HepG2 (cell line): ENCODE data around the gene TPRN. TPM values are rescaled to one million over a fixed set of nuclear protein-coding genes. Genes with fewer than 3 reads are reported as not detected.
A peak's percentile ranks its signal among the peaks of the same experiment; 100 is the strongest.

ENCODE experiments used
- CAMTA2 ChIP-seq: sonication (generic); formaldehyde crosslinking; IDR thresholded peaks from 2 replicates; pipeline ENCODE4 v1.4.0; 2020; ENCODE audit warnings: mild to moderate bottlenecking, missing genetic modification reagents, borderline replicate concordance
- GTF3A ChIP-seq: sonication (generic); formaldehyde crosslinking; conservative IDR thresholded peaks from 2 replicates; pipeline ENCODE4 v1.4.0; 2020; ENCODE audit warnings: mild to moderate bottlenecking, missing genetic modification reagents
- HOXA5 ChIP-seq: sonication (generic); formaldehyde crosslinking; IDR thresholded peaks from 2 replicates; pipeline ENCODE4 v1.4.0; 2020; ENCODE audit warnings: missing genetic modification reagents
- SYNCRIP ChIP-seq: fragments of 200-400 bp; formaldehyde crosslinking; IDR thresholded peaks from 2 replicates; pipeline ENCODE4 v1.6.1; 2018; ENCODE audit warnings: mild to moderate bottlenecking, low read depth, low read length; ENCODE audit not compliant: insufficient read depth
- ZBTB38 ChIP-seq: sonication (generic); formaldehyde crosslinking; IDR thresholded peaks from 2 replicates; pipeline ENCODE4 v1.5.1; 2020; ENCODE audit warnings: mild to moderate bottlenecking, missing genetic modification reagents
- ZNF333 ChIP-seq: sonication (generic); formaldehyde crosslinking; IDR thresholded peaks from 2 replicates; pipeline ENCODE4 v1.4.0; 2020; ENCODE audit warnings: mild to moderate bottlenecking, missing genetic modification reagents, borderline replicate concordance
- ZNF44 ChIP-seq: sonication (generic); formaldehyde crosslinking; IDR thresholded peaks from 2 replicates; pipeline ENCODE4 v1.5.1; 2020; ENCODE audit warnings: mild to moderate bottlenecking, missing genetic modification reagents
- ZNF773 ChIP-seq: sonication (generic); formaldehyde crosslinking; IDR thresholded peaks from 2 replicates; pipeline ENCODE4 v1.4.0; 2020; ENCODE audit warnings: missing genetic modification reagents, borderline replicate concordance
- polyA plus RNA-seq, 8 experiments: library from polyadenylated mRNA; depleted of rRNA in 3 of 8; stranded (reverse) in 7 of 8; unstranded in 1 of 8; fragments of >200 nt; fragmentation: Illumina TruSeq in 4 of 8; extraction: Trizol in 4 of 8; gene quantifications; 2 replicates each; pipeline versions ENCODE4 v1.2.1 to v1.2.3, GENCODE V29; 2011 to 2016; ENCODE audit warnings: low read depth in 4 of 8, missing spikeins in 1 of 8, mixed read lengths in 1 of 8; ENCODE audit not compliant: insufficient read depth in 1 of 8
- total RNA-seq, 5 experiments: library from RNA; depleted of rRNA; stranded (reverse); fragments of >200 nt; fragmentation: Illumina TruSeq; extraction: Trizol; gene quantifications; 2 replicates each; pipeline ENCODE4 v1.2.3, GENCODE V29; 2016; ENCODE audit warnings: low read depth in 1 of 5
- TF ChIP-seq, protein P1 (sequence below): sonication (generic); formaldehyde crosslinking; conservative IDR thresholded peaks from 2 replicates; pipeline ENCODE4 v1.5.0; 2020; ENCODE audit warnings: missing genetic modification reagents
- TF ChIP-seq, protein P2 (sequence below): sonication (generic); formaldehyde crosslinking; IDR thresholded peaks from 2 replicates; pipeline ENCODE4 v1.4.0; 2020; ENCODE audit warnings: missing genetic modification reagents
- TF ChIP-seq, protein P3 (sequence below): sonication (generic); formaldehyde crosslinking; IDR thresholded peaks from 2 replicates; pipeline ENCODE4 v1.8.0; 2022; ENCODE audit warnings: missing genetic modification reagents, mild to moderate bottlenecking, inconsistent platforms, borderline replicate concordance
- TF ChIP-seq, protein P4 (sequence below): sonication (generic); formaldehyde crosslinking; IDR thresholded peaks from 2 replicates; pipeline ENCODE4 v1.5.0; 2020; ENCODE audit warnings: missing genetic modification reagents, mild to moderate bottlenecking, borderline replicate concordance
- TF ChIP-seq, protein P5 (sequence below): IDR thresholded peaks from 2 replicates; pipeline ENCODE4 v1.6.1; 2012; ENCODE audit warnings: inconsistent platforms
- TF ChIP-seq, protein P6 (sequence below), 2 experiments: IDR thresholded peaks; 2 replicates each; pipeline ENCODE4 v1.6.1; 2011 to 2012; ENCODE audit warnings: low read length in 2 of 2, borderline replicate concordance in 1 of 2, low read depth in 1 of 2, mild to moderate bottlenecking in 1 of 2, moderate library complexity in 1 of 2
- TF ChIP-seq, protein P7 (sequence below): sonication (generic); formaldehyde crosslinking; IDR thresholded peaks from 2 replicates; pipeline ENCODE4 v1.4.0; 2020; ENCODE audit warnings: mild to moderate bottlenecking, missing genetic modification reagents

Gene TPRN
- total and polyA plus RNA-seq, 2 of the 13 experiments (the other 11 are each of a cell fraction or from before 2014, with no cell fraction given) = 10.1 to 19.2 TPM

DNA sequence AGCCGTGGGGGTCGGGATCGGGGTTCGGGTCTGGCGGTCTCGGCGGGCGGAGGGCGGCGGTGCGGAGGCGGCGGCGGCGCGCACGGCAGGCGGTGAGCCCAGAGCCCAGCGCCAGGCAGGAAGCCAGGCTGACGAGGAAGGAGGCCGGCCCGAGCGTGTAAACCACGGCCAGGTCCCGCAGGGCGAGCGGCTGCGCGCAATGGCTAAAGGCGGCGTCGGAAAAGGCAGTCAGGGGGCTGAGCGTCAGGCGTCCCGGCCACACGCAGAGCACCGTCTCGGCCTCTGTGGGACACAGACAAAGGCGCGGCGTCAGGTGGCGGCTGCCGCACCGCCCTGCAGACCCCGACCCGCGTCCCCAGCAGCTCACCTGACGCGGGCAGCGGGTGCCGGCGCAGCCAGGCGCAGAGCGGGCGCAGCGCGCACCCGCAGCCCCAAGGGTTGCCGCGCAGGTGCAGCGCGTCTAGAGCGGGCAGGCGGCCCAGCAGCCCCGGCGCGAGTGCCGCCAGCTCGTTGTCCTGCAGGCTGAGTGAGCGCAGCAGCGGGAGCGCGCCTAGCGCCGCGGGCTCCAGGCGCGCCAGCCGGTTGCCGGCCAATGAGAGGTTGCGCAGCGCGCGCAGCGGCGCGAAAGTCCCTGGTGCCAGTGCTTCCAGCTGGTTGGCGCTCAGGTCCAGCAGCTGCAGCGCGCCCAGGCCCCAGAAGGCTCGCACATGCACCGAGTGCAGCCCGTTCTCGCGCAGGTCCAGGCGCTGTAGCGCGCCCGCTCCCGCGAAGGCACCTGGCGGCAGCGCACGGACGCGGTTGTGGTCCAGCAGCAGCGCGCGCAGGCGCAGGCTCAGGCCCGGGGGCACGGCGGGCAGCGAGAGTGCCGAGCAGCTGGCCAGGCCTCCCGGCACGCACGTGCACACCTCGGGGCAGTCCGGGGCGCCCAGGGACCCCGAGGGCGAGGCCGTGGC lies 31.4 kb downstream of the TPRN start (continued):
- TF ChIP-seq, protein P1, sequence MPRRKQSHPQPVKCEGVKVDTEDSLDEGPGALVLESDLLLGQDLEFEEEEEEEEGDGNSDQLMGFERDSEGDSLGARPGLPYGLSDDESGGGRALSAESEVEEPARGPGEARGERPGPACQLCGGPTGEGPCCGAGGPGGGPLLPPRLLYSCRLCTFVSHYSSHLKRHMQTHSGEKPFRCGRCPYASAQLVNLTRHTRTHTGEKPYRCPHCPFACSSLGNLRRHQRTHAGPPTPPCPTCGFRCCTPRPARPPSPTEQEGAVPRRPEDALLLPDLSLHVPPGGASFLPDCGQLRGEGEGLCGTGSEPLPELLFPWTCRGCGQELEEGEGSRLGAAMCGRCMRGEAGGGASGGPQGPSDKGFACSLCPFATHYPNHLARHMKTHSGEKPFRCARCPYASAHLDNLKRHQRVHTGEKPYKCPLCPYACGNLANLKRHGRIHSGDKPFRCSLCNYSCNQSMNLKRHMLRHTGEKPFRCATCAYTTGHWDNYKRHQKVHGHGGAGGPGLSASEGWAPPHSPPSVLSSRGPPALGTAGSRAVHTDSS = no peak
- peak; percentile 16; the same call in 1 of the 2 replicates for TF ChIP-seq CAMTA2 (CRISPR knock-in tag)
- no peak for TF ChIP-seq ZNF333
- TF ChIP-seq, protein P2, sequence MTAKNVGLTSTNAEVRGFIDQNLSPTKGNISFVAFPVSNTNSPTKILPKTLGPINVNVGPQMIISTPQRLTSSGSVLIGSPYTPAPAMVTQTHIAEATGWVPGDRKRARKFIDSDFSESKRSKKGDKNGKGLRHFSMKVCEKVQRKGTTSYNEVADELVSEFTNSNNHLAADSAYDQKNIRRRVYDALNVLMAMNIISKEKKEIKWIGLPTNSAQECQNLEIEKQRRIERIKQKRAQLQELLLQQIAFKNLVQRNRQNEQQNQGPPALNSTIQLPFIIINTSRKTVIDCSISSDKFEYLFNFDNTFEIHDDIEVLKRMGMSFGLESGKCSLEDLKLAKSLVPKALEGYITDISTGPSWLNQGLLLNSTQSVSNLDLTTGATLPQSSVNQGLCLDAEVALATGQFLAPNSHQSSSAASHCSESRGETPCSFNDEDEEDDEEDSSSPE (CRISPR knock-in tag) = peak; percentile 56; the same call in 1 of the 2 replicates
- TF ChIP-seq ZBTB38 (CRISPR knock-in tag) = no peak
- TF ChIP-seq, protein P3, sequence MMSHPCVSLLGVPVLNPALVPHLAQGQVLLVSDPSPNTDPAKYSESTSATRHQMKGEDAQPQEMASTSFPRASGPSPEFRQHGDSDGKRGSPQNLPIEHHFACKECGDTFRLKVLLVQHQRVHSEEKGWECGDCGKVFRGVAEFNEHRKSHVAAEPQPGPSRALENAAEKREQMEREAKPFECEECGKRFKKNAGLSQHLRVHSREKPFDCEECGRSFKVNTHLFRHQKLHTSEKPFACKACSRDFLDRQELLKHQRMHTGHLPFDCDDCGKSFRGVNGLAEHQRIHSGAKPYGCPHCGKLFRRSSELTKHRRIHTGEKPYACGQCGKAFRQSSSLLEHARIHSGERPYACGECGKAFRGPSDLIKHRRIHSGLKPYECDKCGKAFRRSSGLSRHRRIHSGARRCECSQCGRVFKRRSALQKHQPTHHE (CRISPR knock-in tag) = 0 out of 2 replicates have a peak, but pooled peaks have one; percentile 16
- TF ChIP-seq GTF3A = 0 out of 2 replicates have a peak, but pooled peaks have one; percentile 43
- TF ChIP-seq, protein P4, sequence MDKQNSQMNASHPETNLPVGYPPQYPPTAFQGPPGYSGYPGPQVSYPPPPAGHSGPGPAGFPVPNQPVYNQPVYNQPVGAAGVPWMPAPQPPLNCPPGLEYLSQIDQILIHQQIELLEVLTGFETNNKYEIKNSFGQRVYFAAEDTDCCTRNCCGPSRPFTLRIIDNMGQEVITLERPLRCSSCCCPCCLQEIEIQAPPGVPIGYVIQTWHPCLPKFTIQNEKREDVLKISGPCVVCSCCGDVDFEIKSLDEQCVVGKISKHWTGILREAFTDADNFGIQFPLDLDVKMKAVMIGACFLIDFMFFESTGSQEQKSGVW (CRISPR knock-in tag) = no peak
- TF ChIP-seq, protein P5, sequence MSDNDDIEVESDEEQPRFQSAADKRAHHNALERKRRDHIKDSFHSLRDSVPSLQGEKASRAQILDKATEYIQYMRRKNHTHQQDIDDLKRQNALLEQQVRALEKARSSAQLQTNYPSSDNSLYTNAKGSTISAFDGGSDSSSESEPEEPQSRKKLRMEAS = peak; percentile 46; the same call in 1 of the 2 replicates
- no peak for TF ChIP-seq ZNF773 (CRISPR knock-in tag)
- TF ChIP-seq, protein P6, sequence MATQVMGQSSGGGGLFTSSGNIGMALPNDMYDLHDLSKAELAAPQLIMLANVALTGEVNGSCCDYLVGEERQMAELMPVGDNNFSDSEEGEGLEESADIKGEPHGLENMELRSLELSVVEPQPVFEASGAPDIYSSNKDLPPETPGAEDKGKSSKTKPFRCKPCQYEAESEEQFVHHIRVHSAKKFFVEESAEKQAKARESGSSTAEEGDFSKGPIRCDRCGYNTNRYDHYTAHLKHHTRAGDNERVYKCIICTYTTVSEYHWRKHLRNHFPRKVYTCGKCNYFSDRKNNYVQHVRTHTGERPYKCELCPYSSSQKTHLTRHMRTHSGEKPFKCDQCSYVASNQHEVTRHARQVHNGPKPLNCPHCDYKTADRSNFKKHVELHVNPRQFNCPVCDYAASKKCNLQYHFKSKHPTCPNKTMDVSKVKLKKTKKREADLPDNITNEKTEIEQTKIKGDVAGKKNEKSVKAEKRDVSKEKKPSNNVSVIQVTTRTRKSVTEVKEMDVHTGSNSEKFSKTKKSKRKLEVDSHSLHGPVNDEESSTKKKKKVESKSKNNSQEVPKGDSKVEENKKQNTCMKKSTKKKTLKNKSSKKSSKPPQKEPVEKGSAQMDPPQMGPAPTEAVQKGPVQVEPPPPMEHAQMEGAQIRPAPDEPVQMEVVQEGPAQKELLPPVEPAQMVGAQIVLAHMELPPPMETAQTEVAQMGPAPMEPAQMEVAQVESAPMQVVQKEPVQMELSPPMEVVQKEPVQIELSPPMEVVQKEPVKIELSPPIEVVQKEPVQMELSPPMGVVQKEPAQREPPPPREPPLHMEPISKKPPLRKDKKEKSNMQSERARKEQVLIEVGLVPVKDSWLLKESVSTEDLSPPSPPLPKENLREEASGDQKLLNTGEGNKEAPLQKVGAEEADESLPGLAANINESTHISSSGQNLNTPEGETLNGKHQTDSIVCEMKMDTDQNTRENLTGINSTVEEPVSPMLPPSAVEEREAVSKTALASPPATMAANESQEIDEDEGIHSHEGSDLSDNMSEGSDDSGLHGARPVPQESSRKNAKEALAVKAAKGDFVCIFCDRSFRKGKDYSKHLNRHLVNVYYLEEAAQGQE (IDR thresholded peaks at IDR 0.05; ENCODE audit: borderline replicate concordance in 1 of 2, low read depth in 1 of 2, low read length in 2 of 2) = no peak
- TF ChIP-seq ZNF44 (CRISPR knock-in tag) = no peak
- no peak for TF ChIP-seq SYNCRIP
- TF ChIP-seq, protein P7, sequence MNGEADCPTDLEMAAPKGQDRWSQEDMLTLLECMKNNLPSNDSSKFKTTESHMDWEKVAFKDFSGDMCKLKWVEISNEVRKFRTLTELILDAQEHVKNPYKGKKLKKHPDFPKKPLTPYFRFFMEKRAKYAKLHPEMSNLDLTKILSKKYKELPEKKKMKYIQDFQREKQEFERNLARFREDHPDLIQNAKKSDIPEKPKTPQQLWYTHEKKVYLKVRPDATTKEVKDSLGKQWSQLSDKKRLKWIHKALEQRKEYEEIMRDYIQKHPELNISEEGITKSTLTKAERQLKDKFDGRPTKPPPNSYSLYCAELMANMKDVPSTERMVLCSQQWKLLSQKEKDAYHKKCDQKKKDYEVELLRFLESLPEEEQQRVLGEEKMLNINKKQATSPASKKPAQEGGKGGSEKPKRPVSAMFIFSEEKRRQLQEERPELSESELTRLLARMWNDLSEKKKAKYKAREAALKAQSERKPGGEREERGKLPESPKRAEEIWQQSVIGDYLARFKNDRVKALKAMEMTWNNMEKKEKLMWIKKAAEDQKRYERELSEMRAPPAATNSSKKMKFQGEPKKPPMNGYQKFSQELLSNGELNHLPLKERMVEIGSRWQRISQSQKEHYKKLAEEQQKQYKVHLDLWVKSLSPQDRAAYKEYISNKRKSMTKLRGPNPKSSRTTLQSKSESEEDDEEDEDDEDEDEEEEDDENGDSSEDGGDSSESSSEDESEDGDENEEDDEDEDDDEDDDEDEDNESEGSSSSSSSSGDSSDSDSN (CRISPR knock-in tag) = no peak; the same call in 1 of the 2 replicates
- no peak for TF ChIP-seq HOXA5 (CRISPR knock-in tag)
